Right atrium auricular region (tissue), 2 donors: ENCODE results near the gene POU2AF1. TPM values are rescaled to one million over a fixed set of nuclear protein-coding genes. Genes with fewer than 3 reads are reported as not detected.

Experiments
- DNase-seq: peaks from one replicate; pipeline ENCODE4 v3.0.0-alpha.2; 2019; ENCODE audit warnings: low spot score
- H3K27ac ChIP-seq, 2 donors: fragments of 200-600 bp; sonication (generic); 1 replicate in 1 of 2; 2 replicates in 1 of 2; pipeline ENCODE4 v1.5.1; 2016 to 2019
- H3K27me3 ChIP-seq, 2 donors: fragments of 200-600 bp; sonication (generic); one replicate each; pipeline versions ENCODE4 v1.5.1 to v1.6.0; 2017 to 2019
- H3K36me3 ChIP-seq: fragments of 200-600 bp; sonication (generic); one replicate; pipeline ENCODE4 v1.5.1; 2016
- H3K4me1 ChIP-seq, 2 donors: fragments of 200-600 bp; sonication (generic); one replicate each; pipeline versions ENCODE4 v1.5.1 to v1.6.0; 2017 to 2019
- H3K4me3 ChIP-seq, 2 donors: fragments of 200-600 bp; sonication (generic); 1 replicate in 1 of 2; 2 replicates in 1 of 2; pipeline ENCODE4 v1.5.1; 2017 to 2019; ENCODE audit warnings: mild to moderate bottlenecking in 1 of 2, moderate library complexity in 1 of 2
- H3K9me3 ChIP-seq, 2 donors: fragments of 200-600 bp; sonication (generic); one replicate each; pipeline ENCODE4 v1.5.1; 2019
- total RNA-seq, 2 donors: library from RNA; depleted of rRNA; stranded (reverse); fragments of >200 nt; gene quantifications; one replicate each; pipeline ENCODE4 v1.1.0, GENCODE V29; 2016
- TF ChIP-seq, protein P1 (sequence below), 2 donors: fragments of 200-600 bp; sonication (generic); IDR thresholded peaks; one replicate each; pipeline ENCODE4 v1.5.1; 2019; ENCODE audit warnings: antibody characterized with exemption in 2 of 2

POU2AF1 gene
- total RNA-seq, 2 donors from 2014 or later = 0.11 to 1.6 TPM

- no peaks in the 10 kb centered on the region for H3K9me3 ChIP-seq
- DNase-seq = no peak
- no peaks in the 10 kb centered on the region for H3K27me3 ChIP-seq
- TF ChIP-seq, protein P1, sequence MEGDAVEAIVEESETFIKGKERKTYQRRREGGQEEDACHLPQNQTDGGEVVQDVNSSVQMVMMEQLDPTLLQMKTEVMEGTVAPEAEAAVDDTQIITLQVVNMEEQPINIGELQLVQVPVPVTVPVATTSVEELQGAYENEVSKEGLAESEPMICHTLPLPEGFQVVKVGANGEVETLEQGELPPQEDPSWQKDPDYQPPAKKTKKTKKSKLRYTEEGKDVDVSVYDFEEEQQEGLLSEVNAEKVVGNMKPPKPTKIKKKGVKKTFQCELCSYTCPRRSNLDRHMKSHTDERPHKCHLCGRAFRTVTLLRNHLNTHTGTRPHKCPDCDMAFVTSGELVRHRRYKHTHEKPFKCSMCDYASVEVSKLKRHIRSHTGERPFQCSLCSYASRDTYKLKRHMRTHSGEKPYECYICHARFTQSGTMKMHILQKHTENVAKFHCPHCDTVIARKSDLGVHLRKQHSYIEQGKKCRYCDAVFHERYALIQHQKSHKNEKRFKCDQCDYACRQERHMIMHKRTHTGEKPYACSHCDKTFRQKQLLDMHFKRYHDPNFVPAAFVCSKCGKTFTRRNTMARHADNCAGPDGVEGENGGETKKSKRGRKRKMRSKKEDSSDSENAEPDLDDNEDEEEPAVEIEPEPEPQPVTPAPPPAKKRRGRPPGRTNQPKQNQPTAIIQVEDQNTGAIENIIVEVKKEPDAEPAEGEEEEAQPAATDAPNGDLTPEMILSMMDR (IDR thresholded peaks at IDR 0.05) = no peak
- no peak overlapping the region for H3K27ac ChIP-seq
- peaks cover 0 to 22% of the 10 kb centered on the region in 2 donors for H3K4me1 ChIP-seq
- no peak overlapping the region for H3K4me3 ChIP-seq
- H3K36me3 ChIP-seq = no peaks in the 10 kb centered on the region
Measured at GRCh38 chr11:111417766-111418435, 38.8 kb upstream of the POU2AF1 start.

- H3K9me3 ChIP-seq = no peaks in the 10 kb centered on the region
- no peak for DNase-seq
- H3K27me3 ChIP-seq = no peaks in the 10 kb centered on the region
- no peak overlapping the region for H3K4me3 ChIP-seq
- TF ChIP-seq, protein P1 (IDR thresholded peaks at IDR 0.05) = no peak
- peaks cover 0 to 22% of the 10 kb centered on the region in 2 donors for H3K4me1 ChIP-seq
- no peaks in the 10 kb centered on the region for H3K36me3 ChIP-seq
- H3K27ac ChIP-seq = no peak overlapping the region
Measured at GRCh38 chr11:111417011-111417765, 38.1 kb upstream of the POU2AF1 start.

DNA sequence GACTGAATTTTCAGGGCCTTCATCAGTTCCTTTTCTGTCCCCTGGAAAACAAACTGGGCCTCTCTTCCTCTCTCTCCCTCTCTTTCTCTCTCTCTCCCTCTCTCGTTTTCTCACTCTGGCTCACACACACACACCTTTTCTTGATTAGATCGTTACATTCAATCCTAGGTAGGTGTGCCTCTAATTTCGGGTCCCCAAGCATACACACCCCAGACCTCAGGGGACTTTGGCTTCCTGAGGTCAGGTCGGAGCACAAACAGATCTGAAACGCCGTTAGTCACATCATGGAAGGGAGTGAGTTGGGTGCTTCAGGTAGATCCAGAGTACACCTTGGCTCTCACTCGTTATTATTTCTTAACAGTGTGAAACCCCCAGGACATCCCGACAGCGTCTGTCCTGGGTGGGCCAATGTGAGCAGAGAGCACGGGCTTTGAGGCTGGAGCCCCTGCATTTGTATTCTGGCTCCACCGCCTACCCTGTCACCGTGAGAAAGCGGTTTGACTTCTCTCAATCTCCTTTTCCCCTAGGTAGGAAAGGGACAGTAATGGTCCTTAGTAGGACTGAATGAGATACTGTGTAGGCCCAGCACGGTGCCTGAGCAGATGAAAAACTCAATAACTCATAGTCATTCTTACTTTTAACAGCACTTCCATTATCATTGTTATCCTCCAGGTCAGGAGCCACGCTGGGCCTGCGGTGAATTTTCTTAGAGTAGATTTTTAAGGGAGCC, 37.3 kb upstream of the POU2AF1 start:
- DNase-seq = no peak
- Histone ChIP-seq H3K27ac (no peak overlapping the region), H3K36me3 (no peaks in the 10 kb centered on the region), H3K27me3 (no peaks in the 10 kb centered on the region), H3K4me1 (peaks cover 0 to 22% of the 10 kb centered on the region in 2 donors), H3K4me3 (no peak overlapping the region), H3K9me3 (no peaks in the 10 kb centered on the region)
- TF ChIP-seq, protein P1 (IDR thresholded peaks at IDR 0.05) = no peak

DNA sequence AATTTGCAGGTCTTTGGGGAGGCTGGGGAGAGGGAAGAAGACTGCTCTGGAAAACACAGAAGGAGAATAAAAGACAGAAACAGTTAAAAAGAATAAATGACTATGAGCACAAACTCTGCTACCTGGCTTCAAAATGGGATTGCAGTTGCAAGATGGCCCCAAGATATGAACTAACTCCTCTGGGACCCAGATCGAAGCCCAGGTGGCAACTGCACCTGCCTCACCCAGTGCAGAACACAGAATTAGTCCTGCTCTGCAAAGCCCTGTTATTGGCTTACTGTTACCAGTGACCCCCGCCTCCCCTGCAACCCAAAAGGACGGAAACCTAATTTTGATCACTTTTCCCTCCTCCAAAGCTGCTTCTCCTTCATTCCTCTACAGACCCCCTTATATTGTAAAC, 35.9 kb upstream of the POU2AF1 start:
- Histone ChIP-seq H3K4me1 (peaks cover 0 to 21% of the 10 kb centered on the region in 2 donors), H3K27ac (no peak overlapping the region), H3K4me3 (no peak overlapping the region), H3K9me3 (no peaks in the 10 kb centered on the region), H3K27me3 (no peaks in the 10 kb centered on the region), H3K36me3 (no peaks in the 10 kb centered on the region)
- TF ChIP-seq, protein P1 (IDR thresholded peaks at IDR 0.05) = no peak
- DNase-seq = no peak

DNA sequence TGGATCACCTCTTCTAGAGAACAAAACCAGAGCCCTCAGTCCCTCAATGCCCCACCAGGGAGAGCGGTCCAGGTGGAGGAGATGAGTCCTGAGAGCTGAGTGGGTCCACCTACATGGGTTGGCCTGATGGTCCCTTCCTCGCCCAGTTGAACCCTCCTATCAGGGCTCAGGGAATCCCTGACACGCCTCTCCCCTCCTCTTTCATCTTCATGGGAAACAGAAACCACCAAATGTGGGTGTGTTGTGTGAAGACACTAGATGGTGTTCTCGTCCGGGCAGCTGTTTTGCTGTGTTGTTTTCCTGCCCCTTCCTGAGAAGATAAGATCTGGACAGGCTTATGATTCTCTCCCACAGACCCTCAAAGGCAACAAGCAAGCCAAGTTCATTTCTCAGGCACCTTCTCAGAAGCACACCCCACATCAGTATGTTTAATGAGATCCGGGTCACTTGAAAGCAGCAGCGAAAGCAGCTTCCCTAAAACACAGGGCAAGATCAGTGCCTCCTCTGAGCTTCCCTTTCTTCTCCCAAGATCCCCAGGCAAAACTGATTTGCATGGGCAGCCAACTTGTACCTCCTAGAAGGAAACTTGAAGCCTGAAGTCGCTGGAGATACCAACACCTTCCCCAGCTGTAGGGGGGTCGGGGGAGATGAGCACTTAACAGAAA, 35.3 kb upstream of the POU2AF1 start:
- TF ChIP-seq, protein P1 (IDR thresholded peaks at IDR 0.05) = no peak
- DNase-seq = no peak
- no peaks in the 10 kb centered on the region for H3K36me3 ChIP-seq
- H3K9me3 ChIP-seq = no peaks in the 10 kb centered on the region
- no peak overlapping the region for H3K4me3 ChIP-seq
- H3K27me3 ChIP-seq = no peaks in the 10 kb centered on the region
- H3K4me1 ChIP-seq = peaks cover 0 to 17% of the 10 kb centered on the region in 2 donors
- H3K27ac ChIP-seq = no peak overlapping the region
